22Rv1 (cell line): Measurements from ENCODE around the gene RPS6KA6.

Experiments used
- H3K27ac ChIP-seq: fragments of 450-650 bp; 2 replicates; pipeline ENCODE4 v1.5.1; 2017
- ZFX ChIP-seq: fragments of 450-650 bp; IDR thresholded peaks from 2 replicates; pipeline ENCODE4 v1.6.1; 2017; ENCODE audit warnings: antibody characterized with exemption, borderline replicate concordance
- TF ChIP-seq, protein P1 (sequence below): fragments of 450-650 bp; IDR thresholded peaks from 2 replicates; pipeline ENCODE4 v1.5.1; 2017; ENCODE audit warnings: mild to moderate bottlenecking

Gene RPS6KA6

DNA sequence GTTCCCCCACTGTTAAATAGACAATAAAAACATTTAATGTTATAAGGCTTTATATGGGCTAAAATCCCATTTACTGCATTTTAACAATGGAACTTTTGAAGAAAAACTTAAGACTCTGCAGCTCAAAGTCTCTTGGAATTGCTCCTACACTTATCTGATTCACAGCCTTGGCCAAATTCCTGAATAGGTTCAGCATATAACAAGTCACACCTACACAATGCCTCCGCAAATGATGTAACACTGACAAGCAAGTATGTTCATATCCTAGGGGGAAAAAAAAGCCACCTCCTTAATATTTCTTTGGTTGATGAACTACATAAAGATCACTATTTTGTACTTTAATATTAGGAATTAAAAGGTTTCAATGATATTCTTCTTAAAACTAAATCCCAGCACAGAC is 34.5 kb downstream of the RPS6KA6 start:
- H3K27ac ChIP-seq = no peak overlapping the region
- TF ChIP-seq, protein P1, sequence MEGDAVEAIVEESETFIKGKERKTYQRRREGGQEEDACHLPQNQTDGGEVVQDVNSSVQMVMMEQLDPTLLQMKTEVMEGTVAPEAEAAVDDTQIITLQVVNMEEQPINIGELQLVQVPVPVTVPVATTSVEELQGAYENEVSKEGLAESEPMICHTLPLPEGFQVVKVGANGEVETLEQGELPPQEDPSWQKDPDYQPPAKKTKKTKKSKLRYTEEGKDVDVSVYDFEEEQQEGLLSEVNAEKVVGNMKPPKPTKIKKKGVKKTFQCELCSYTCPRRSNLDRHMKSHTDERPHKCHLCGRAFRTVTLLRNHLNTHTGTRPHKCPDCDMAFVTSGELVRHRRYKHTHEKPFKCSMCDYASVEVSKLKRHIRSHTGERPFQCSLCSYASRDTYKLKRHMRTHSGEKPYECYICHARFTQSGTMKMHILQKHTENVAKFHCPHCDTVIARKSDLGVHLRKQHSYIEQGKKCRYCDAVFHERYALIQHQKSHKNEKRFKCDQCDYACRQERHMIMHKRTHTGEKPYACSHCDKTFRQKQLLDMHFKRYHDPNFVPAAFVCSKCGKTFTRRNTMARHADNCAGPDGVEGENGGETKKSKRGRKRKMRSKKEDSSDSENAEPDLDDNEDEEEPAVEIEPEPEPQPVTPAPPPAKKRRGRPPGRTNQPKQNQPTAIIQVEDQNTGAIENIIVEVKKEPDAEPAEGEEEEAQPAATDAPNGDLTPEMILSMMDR = no peak
- no peak for TF ChIP-seq ZFX

DNA sequence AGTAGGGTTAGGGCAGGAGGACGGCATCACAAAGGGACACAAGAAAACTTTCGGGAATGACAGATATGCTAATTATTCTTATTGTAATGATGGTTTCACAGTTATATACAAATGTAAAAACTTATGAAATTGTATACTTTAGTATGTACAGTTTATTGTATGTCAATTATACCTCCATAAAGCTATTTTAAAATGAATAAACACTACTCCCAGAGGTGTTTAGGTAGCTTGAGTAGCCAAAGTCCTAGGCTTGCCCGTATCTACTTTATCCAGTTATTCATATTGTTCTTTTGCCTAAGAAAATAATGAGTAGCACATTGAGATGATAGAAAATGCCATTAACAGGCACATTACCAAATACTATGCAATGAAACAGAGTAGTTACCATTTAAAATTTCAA is 43.0 kb downstream of the RPS6KA6 start:
- no peak for TF ChIP-seq ZFX
- TF ChIP-seq, protein P1 = no peak

DNA sequence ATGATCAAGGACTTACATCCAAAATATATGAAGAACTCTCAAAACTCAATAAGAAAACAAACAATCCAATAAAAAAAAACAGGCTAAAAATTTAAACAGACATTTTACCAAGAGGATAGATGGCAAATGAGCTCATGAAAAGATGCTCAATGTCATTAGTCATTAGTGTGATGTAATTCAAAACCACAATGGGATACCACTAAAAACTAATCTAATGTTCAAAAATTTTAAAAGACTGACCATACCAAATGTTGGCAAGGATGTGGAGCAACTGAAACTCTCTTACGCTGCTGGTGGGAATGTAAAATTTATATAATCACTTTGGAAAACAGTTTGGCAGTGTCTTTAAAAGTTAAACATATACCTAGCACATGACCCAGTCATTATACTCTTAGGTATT is 43.7 kb downstream of the RPS6KA6 start:
- no peak overlapping the region for H3K27ac ChIP-seq
- TF ChIP-seq ZFX = no peak
- TF ChIP-seq, protein P1 = no peak

More for the DNA sequence above, 43.0 kb downstream of the RPS6KA6 start:
- no peak overlapping the region for H3K27ac ChIP-seq

DNA sequence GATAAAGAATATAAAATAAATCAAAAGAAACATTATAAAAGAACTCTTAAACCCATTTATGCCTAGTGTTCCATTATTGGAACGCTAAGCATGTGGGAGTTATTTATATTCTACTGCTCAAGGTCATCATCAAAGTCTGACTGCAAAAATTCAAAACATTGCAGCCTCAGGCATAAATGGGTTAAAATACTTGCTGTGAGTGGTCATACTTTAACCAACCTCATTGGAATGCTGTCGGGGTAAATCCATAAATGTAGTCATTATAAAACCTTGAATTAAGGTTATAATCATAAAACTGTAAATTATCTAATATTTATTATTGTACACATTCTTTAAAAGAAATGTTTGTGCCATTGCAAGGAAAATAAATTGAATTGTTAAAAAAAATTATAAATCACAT is 55.0 kb downstream of the RPS6KA6 start:
- H3K27ac ChIP-seq = no peak overlapping the region
- TF ChIP-seq, protein P1 = no peak
- no peak for TF ChIP-seq ZFX

DNA sequence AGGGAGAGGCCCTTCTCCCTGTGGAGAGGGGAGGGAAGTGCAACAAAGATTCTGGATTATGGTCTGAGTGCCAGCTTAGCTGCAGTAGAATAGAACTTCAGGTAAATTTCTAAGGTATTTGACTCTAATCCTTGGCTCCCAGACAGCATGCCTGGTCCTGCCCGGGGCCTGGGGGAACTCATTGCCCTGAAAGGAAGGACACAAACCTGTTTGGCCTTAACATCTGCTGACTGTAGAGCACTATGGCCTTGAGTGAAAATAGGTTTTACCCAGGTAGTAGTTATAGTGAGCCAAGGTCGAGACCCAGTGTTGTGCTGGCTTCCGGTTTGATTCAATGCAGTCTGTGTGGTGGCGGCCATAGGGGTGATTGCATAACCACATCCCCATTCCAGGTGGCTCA is 64.4 kb downstream of the RPS6KA6 start:
- TF ChIP-seq, protein P1 = no peak
- TF ChIP-seq ZFX = no peak
- H3K27ac ChIP-seq = no peak overlapping the region

DNA sequence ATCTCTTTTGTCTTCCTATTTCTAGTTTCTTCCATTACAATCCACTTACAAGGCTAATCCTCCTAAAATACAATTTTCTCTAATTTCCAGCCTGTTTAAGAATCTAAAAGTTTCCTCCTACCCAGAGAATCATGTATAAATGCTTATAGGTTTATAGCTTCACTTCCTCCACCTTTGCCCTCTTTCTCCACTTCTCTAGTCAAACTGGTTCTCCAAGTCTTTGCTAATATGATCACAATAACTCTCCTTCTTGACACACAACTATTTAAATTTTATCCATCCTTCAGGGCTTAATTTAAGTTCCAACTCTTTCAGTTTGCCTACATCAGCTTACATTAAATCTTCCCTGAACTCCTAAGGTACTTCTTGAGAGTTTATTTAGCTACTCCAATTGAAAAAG is 69.2 kb downstream of the RPS6KA6 start:
- no peak for TF ChIP-seq ZFX
- TF ChIP-seq, protein P1 = no peak
- H3K27ac ChIP-seq = peak overlapping the region; percentile 35; the same call in 1 of the 2 replicates

DNA sequence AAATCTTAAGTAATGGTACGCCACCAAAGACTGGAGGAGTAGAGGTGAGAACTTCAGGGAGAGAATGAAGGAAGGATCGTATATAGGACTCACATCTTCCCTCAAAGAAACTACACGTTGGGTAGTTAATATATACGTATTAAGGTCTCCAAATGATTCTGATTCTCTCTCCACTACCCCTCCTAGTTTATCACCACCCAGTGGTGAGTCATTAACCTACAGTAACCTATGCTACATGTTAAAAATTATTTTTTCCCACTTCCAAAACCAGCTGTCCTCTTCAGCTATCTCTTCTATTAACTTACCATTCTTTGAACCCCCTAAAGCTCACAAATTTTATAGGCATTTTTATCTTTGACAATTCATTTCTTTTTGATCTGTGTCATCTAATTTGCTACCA is 69.7 kb downstream of the RPS6KA6 start:
- TF ChIP-seq, protein P1 = no peak
- no peak for TF ChIP-seq ZFX
- peak overlapping the region; percentile 35; the same call in 1 of the 2 replicates for H3K27ac ChIP-seq
